CD4-positive, alpha-beta T cell treated with Interleukin-4 for 1 hour (primary cell): ENCODE results near the gene SKIC3.

Source experiments
- DNase-seq, 2 donors: peaks; one replicate each; pipeline ENCODE4 v3.0.0-alpha.2; 2020 to 2022

Gene SKIC3

GRCh38 chr5:95530416-95530815 lies 24.4 kb downstream of the SKIC3 start:
- no peak for DNase-seq

- DNase-seq: no peak
These were observed 26.2 kb downstream of the SKIC3 start for GRCh38 chr5:95528565-95528964.

GRCh38 chr5:95526871-95527270 lies 27.9 kb downstream of the SKIC3 start:
- no peak for DNase-seq

- DNase-seq: no peak
These were observed 30.4 kb downstream of the SKIC3 start for GRCh38 chr5:95524423-95524822.

GRCh38 chr5:95520206-95520605 lies 34.6 kb downstream of the SKIC3 start:
- DNase-seq: no peak

- no peak for DNase-seq
These were observed 35.1 kb downstream of the SKIC3 start for GRCh38 chr5:95519681-95520080.

GRCh38 chr5:95519151-95519550 lies 35.6 kb downstream of the SKIC3 start:
- DNase-seq: no peak

GRCh38 chr5:95518417-95518816 lies 36.4 kb downstream of the SKIC3 start:
- no peak for DNase-seq

- no peak for DNase-seq
These were observed 43.2 kb downstream of the SKIC3 start for GRCh38 chr5:95511606-95512005.

- DNase-seq: no peak
These were observed 46.2 kb downstream of the SKIC3 start for GRCh38 chr5:95508550-95508949.
